Stimulated activated CD8-positive, alpha-beta memory T cell treated with anti-CD3 and anti-CD28 coated beads, Interleukin-15, amount 100 ng/mL, for 4 hours (primary cell): Measurements from ENCODE around the gene TTC7B.

ENCODE experiments used
- DNase-seq, 2 donors: peaks; one replicate each; pipeline ENCODE4 v3.0.0-alpha.2; 2020; ENCODE audit warnings: low read depth in 2 of 2

The TTC7B gene

GRCh38 chr14:90777358-90777757 is 38.9 kb downstream of the TTC7B start:
- DNase-seq: no peak

- DNase-seq: no peak
These were observed 40.8 kb downstream of the TTC7B start for GRCh38 chr14:90775441-90775840.

DNA sequence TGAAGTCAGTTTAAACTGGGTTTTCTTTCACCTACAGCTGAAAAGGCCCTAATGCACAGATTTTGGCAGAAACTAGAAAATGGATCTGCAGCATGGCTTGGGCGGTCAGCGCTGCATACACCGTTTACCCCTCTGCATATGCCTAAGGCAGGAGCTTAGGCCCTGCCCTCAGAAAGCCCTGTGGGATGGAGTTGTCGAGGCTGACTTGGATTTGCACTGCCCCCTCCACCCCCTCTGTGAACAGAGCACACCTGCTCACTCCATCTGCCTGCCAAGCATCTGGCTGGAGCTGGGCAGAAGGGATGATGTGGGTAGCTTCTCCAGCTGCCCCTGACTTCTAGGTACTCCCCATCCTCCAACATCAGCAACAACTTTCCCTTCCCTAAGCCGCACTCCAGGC is 41.9 kb downstream of the TTC7B start:
- no peak for DNase-seq

GRCh38 chr14:90773705-90774104 is 42.5 kb downstream of the TTC7B start:
- no peak for DNase-seq

GRCh38 chr14:90773196-90773486 is 43.1 kb downstream of the TTC7B start:
- no peak for DNase-seq

DNA sequence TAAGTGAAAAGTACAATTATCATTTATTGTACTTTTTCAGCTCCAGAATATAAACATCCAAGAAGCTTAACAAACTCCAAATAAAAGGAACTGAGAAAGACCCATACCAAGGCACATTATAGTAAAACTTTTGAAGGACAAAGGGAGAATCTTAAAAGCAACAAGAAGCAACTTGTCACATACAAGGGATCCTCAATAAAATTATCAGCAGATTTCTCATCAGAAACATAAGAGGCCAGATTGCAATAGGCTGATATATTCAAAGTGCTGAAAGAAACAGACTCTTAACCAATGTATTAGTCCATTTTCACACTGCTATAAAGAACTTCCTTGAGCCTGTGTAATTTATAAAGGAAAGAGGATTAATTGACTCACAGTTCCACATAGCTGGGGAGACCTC is 48.3 kb downstream of the TTC7B start:
- DNase-seq: no peak

DNA sequence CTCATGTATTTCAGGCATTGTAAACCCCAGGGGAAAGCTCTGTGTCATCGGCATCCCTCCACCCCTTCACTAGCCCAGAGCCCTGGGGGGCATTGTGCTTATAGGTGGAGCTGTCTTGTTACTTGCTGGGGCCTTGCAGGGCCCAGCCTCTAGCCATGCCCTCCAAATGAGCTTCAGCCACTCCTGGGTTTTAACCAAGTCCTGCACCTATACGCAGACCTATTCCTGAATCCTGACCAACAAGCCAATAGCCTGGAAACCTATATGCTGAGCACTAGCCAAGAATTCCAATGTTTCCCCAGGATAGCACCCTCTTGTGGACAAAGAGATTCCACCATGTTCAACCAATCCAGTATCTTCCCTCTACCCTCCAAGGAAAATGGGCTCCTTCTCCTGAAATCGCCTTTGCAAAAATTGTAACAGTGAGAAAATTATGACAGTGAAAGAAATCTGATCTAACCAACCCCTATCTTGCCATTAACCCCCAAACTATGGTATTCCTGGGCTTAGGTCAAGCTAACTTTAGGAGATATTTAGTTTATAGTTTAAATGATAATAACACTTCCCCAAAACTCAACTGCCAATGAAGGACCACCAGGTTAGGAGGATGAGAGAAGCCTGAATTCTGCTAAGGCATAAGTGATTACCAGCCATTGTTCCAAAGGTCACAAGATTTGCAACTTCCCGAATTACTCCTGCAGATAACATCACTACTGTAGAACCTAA is 55.5 kb downstream of the TTC7B start:
- no peak for DNase-seq

DNA sequence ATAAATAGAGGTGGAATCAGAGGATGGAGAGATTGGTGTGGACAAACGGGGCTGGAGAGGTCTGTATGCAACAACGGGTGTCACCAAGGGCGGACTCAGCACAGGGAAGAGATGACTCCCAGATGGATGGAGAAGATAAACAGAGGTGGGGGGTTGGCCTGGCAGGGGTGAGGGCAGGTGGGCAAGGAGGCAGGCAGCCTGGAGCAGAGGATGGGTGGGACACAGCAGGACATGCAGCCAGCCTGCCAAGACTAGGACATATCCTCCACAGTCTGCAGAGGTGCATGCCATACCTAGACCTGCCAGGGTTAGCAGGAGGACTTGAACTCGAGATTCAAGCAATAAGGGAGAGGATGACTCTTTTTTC is 56.2 kb downstream of the TTC7B start:
- DNase-seq: no peak

DNA sequence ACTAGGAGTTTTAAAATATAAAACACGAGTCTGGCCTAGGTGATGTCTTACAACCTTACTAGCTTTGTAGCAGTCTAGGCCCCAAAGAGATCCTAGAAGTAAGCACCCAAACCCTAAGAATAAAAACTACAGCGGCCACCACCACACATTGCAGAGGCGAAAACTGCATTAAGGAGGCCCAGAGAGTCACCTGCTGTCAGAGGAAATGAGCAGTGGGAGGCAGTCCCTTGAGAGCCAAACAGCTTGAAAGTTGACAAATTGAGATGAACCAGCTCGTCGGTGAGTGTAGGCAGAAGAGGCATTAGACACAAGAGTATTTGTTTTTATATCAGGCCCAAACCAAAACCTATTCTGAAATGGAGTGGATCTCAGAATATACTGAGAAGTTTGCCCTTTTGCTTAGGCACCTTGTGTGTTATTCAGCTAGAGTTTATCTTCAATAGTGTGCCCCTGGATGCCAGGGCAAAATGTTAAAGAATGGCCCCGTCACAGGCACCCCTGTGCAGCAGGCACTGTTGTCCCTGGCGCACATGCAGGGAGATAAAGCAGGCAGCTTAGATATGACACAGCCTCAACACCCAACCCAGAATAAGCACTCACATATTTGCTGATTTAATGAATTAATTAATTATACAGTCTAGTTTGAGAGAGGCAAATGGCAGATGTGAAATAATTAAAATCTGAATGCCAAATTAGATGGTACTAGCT is 56.7 kb downstream of the TTC7B start:
- DNase-seq: no peak

GRCh38 chr14:90758959-90759358 is 57.3 kb downstream of the TTC7B start:
- no peak for DNase-seq

DNA sequence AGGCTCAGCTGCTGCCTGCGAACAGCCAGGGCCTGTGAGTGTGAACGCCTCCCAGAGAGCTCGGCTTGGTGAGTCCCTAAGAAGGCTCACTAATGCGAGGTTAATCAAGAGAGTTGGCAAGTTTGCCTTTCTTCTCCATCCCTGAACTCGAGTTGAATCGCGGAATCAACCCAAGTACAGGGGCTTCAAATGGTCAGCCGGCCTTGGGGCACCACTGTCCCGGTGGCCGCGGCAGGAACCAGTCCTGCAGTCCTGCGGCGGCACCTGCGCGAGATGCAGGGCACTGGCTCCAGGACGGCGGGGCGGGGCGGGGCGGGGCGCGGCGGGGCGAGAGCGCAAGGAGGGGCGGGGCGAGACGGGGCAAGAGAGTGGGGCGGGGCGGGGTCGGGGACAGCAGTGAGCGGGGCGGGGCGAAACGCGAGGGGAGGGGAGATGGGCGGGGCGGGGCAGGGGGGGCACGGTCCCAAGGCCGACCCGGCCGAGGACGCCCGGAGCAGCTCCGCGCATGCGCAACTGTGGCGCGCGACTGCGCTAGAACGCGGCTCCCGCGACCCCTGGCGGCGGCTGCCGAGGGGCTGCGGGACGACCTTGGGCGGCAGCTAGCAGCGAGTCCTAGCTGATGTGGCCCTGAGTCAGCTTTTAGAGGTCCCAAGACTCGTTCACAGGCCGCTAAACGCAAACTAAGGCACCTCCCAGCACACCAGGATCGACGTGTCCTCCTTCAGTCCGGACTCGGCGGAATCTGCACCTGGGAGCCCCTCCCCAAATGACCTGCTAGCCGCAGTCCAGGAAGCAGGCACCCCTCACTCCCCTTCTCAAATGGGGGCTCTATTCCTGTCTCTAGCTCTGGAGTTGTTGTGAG is 58.0 kb downstream of the TTC7B start:
- DNase-seq: peak; percentile 86 to 92

DNA sequence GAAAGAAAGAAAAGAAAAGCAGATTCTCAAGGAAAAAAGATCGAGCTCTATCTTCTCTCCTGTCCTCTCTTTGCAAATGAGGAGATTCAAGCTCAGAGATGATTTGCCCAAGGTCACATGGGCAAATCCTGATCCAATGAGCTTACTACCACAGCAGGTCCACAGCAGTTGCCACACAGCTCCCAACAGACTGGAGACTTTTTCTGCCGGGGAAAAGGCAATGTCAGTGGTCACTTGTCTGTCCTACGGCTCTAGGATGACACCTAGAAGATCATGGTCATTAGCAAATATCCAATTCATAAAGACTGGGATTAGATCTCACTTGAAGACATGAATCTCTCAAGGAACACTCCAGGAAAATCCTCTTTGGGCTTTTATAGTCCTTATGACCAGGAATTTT is 58.8 kb downstream of the TTC7B start:
- no peak for DNase-seq

- DNase-seq: no peak
These were observed 59.4 kb downstream of the TTC7B start for GRCh38 chr14:90756755-90757345.

DNA sequence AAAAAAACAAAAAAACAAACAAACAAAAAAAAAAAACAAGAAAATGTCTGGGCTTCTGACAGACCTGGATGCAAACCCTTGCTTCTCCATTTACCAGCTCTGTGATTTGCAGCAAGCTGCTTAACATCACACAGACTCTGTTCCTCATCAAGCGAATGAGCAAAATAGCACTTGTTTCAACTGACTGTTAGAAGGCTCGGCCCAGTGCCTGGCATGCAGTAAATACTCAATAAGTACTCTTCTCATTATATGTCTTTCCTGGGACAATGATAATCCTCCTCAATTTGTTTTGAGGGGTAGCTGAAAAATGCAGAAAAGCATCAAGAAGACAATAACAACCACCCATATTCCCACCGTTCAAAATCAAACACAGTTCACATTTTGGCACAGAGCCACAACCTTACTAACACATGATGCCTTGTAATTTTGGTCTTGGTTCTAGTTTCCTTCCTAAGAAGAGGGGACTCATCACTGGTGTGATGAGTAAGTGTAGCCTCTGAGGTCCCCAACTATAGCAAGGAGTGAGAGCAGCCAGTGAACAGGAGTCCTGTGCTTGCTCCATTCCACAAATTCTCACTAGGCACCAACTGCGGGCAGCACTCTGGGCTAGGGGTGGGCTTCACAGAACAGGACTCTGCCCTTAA is 60.4 kb downstream of the TTC7B start:
- no peak for DNase-seq

- no peak for DNase-seq
These were observed 62.7 kb downstream of the TTC7B start for GRCh38 chr14:90753456-90754005.

DNA sequence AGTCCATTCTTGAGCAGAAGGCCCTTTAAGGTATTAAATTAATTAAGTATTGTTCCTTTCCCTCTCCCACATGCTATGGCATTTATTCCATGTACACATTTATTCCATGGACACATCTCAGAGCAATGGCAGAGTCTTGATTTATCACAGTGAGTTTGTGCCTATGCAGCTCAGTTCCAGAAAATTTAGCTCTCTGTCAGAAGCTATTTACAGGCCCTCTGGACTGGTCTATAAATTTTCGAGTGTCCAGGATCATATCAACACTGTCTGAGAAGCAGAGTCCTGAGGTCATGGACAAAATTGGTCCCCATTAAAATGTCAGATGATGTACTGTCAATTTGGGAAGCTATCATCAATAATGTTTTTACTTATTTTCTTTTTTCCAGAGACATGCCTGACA is 65.5 kb downstream of the TTC7B start:
- no peak for DNase-seq

DNA sequence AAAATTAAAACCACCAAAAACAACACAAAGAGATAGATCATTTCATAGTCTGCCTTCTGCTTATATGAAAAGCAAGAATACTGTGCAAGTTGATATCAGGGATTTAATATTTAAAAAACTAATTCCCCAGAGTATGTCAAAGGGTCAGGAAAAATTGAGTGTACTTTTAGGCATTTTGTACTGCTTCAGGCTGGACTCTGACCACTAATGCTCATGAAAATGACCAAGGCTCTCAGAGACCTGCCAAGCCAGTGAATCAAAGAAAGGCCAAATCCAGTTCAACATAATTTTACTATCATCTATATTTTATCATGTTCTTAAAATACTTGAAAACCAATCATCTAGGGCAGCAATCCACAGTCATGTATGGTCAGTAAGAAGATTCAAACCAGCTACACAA is 66.0 kb downstream of the TTC7B start:
- DNase-seq: no peak

DNA sequence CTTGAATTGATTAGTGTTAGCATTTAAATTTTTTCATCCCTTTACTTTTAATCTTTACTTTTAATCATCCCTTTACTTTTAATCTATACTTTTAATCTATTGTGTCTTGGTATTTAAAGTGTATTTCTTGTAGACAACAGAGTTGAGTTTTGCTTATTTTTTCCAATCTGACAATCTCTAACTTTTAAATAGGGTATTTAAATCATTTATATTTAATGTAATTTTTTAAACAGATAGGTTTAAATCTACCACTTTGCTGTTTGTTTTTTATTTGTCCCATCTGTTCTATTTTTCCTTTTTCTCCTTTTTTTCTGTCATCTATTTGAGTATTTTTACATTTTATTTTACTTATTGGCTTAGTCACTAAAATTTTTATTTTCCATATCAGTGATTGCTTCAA is 68.3 kb downstream of the TTC7B start:
- no peak for DNase-seq

GRCh38 chr14:90743826-90744225 is 72.4 kb downstream of the TTC7B start:
- DNase-seq: no peak

- DNase-seq: no peak
These were observed 72.8 kb downstream of the TTC7B start for GRCh38 chr14:90743425-90743824.

DNA sequence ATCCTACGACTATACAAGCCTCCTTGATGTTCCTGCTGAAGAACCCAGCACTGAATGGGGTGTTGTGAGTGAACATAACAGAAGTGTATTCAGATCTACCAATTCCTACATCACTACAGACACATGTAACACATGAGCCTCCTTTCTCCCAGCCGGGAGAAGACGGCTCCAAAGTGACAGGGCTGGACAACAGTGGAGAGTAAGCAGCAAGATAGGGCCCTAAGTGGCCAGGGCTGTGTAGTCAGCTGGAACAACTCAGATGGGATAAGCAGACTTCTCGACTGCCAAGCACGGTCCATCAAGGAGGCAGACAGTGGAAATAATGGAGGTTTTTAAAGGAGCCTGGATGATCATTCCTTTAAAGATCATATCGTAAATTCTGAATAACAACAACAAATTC is 73.5 kb downstream of the TTC7B start:
- no peak for DNase-seq

DNA sequence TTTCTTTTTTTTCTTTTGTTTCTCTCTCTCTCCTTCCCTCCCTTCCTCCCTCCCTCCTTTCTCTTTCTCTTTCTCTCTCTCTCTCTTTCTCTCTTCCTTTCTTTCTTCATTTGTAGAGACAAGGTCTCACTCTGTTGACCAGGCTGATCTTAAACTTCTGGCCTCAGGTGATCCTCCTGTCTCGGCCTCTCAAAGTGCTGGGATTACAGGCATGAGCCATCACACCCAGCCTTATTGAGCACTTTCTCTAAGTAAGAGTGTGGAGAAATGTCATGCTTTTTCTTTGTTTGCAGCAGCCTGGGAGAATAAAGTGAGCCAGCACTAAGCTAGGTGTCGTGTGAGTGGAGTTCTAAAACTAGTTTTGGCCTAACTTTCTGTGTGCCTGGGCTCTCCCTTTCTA is 74.0 kb downstream of the TTC7B start:
- no peak for DNase-seq
